HFFc6 (cell line): ENCODE results near the gene FAM174C. TPM values are rescaled to one million over a fixed set of nuclear protein-coding genes. Genes with fewer than 3 reads are reported as not detected.

ENCODE experiments used
- DNase-seq: peaks from one replicate; pipeline ENCODE4 v3.0.0-alpha.2; 2018
- H3K27ac Mint-ChIP-seq: 2 replicates; pipeline ENCODE4 v1.8.0; 2020; ENCODE audit warnings: mild to moderate bottlenecking, mixed read lengths
- H3K27me3 Mint-ChIP-seq: 2 replicates; pipeline ENCODE4 v1.8.0; 2021; ENCODE audit warnings: mild to moderate bottlenecking, moderate library complexity, mixed read lengths; ENCODE audit not compliant: insufficient read depth
- H3K36me3 Mint-ChIP-seq: 2 replicates; pipeline ENCODE4 v1.8.0; 2021; ENCODE audit warnings: low read depth, mixed read lengths
- H3K4me1 Mint-ChIP-seq: 2 replicates; pipeline ENCODE4 v1.8.0; 2020; ENCODE audit warnings: low read depth, mixed read lengths
- H3K4me3 Mint-ChIP-seq: 2 replicates; pipeline ENCODE4 v1.8.0; 2020; ENCODE audit warnings: mild to moderate bottlenecking, moderate library complexity, mixed read lengths
- H3K9me3 Mint-ChIP-seq: 2 replicates; pipeline ENCODE4 v1.8.0; 2020; ENCODE audit warnings: mild to moderate bottlenecking, mixed read lengths
- CTCF ChIP-seq: fragments of 200-600 bp; sonication (generic); IDR thresholded peaks from 2 replicates; pipeline ENCODE4 v1.5.0; 2021; ENCODE audit warnings: antibody characterized with exemption, mild to moderate bottlenecking
- total RNA-seq, 6 experiments: library from RNA; stranded (reverse); fragmentation: NEBNext Ultra II Directional; extraction: Animal tissue kit (Norgen Biotek cat#: 25700); gene quantifications; 2 replicates in 1 of 6; 3 replicates in 5 of 6; pipeline ENCODE4 v1.2.3, GENCODE V29; 2021

Gene FAM174C
- total RNA-seq, 6 experiments from 2014 or later = 54.2 to 77.6 (median 63.8) TPM

GRCh38 chr19:1324249-1324805 is 49.0 kb downstream of the FAM174C start:
- peak overlapping the region; percentile 37; the same call in 1 of the 2 replicates for H3K4me3 Mint-ChIP-seq
- no peak for DNase-seq
- H3K27me3 Mint-ChIP-seq = peaks cover 10% of the 10 kb centered on the region
- no peak for TF ChIP-seq CTCF
- H3K4me1 Mint-ChIP-seq = peaks cover 6% of the 10 kb centered on the region; the same call in 1 of the 2 replicates
- no peaks in the 10 kb centered on the region for H3K9me3 Mint-ChIP-seq
- no peaks in the 10 kb centered on the region for H3K36me3 Mint-ChIP-seq
- H3K27ac Mint-ChIP-seq = no peak overlapping the region

- no peak for TF ChIP-seq CTCF
- Mint-ChIP-seq H3K4me1 (peaks cover 6% of the 10 kb centered on the region; the same call in 1 of the 2 replicates), H3K4me3 (peak overlapping the region; percentile 76), H3K27ac (peak overlapping the region; percentile 82), H3K36me3 (no peaks in the 10 kb centered on the region), H3K9me3 (no peaks in the 10 kb centered on the region), H3K27me3 (peaks cover 9% of the 10 kb centered on the region)
- peak; percentile 56 for DNase-seq
These were observed 49.7 kb downstream of the FAM174C start for GRCh38 chr19:1324806-1325567.

- H3K4me3 Mint-ChIP-seq = peak overlapping the region; percentile 76
- H3K9me3 Mint-ChIP-seq = no peaks in the 10 kb centered on the region
- H3K36me3 Mint-ChIP-seq = no peaks in the 10 kb centered on the region
- peaks cover 8% of the 10 kb centered on the region for H3K27me3 Mint-ChIP-seq
- no peak for TF ChIP-seq CTCF
- peaks cover 6% of the 10 kb centered on the region; the same call in 1 of the 2 replicates for H3K4me1 Mint-ChIP-seq
- no peak for DNase-seq
- H3K27ac Mint-ChIP-seq = peak overlapping the region; percentile 82
These were observed 50.4 kb downstream of the FAM174C start for GRCh38 chr19:1325568-1326294.

GRCh38 chr19:1327125-1327524 is 51.8 kb downstream of the FAM174C start:
- Mint-ChIP-seq H3K4me1 (peaks cover 6% of the 10 kb centered on the region; the same call in 1 of the 2 replicates), H3K27me3 (peaks cover 5% of the 10 kb centered on the region), H3K9me3 (no peaks in the 10 kb centered on the region), H3K36me3 (no peaks in the 10 kb centered on the region), H3K4me3 (no peak overlapping the region), H3K27ac (no peak overlapping the region)
- TF ChIP-seq CTCF = no peak
- DNase-seq = no peak

Other genes starting within 250 kb of the FAM174C start
- 100 to 1,000 TPM; 483 to 579 (median 507) TPM for gene CNN2, start 248.9 kb upstream of the FAM174C start, total RNA-seq
- 1 to 10 TPM; 4.6 to 8.1 (median 6.6) TPM for gene ABCA7, start 235.4 kb upstream of the FAM174C start, total RNA-seq
- under 1 TPM; 0.28 to 0.74 (median 0.60) TPM for gene ARHGAP45, start 208.4 kb upstream of the FAM174C start, total RNA-seq
- 100 to 1,000 TPM; 224 to 289 (median 250) TPM for gene POLR2E, start 180.2 kb upstream of the FAM174C start, total RNA-seq
- gene GPX4, start 171.5 kb upstream of the FAM174C start, total RNA-seq = 100 to 1,000 TPM; 193 to 237 (median 223) TPM
- gene SBNO2, start 101.3 kb upstream of the FAM174C start, total RNA-seq = 10 to 100 TPM; 33.7 to 49.8 (median 41.5) TPM
- 10 to 100 TPM; 52.9 to 59.1 (median 56.7) TPM for gene STK11, start 69.8 kb upstream of the FAM174C start, total RNA-seq
- gene CBARP, start 37.5 kb upstream of the FAM174C start, total RNA-seq = 10 to 100 TPM in 1 of 6 experiments, 1 to 10 TPM in 5; 7.6 to 12.7 (median 8.6) TPM
- gene ATP5F1D, start 33.8 kb upstream of the FAM174C start, total RNA-seq = 100 to 1,000 TPM; 190 to 243 (median 217) TPM
- 10 to 100 TPM; 58.4 to 73.3 (median 67.4) TPM for gene MIDN, start 26.9 kb upstream of the FAM174C start, total RNA-seq
- gene CIRBP, start 6.2 kb upstream of the FAM174C start, total RNA-seq = 100 to 1,000 TPM; 160 to 243 (median 190) TPM
- not detected for gene EFNA2, start 10.3 kb downstream of the FAM174C start, total RNA-seq
- 100 to 1,000 TPM in 2 of 6 experiments, 10 to 100 TPM in 4; 91.9 to 105 (median 97.6) TPM for gene NDUFS7, start 108.4 kb downstream of the FAM174C start, total RNA-seq
- gene GAMT, start 126.0 kb downstream of the FAM174C start, total RNA-seq = 10 to 100 TPM; 55.2 to 71.3 (median 67.7) TPM
- 100 to 1,000 TPM in 4 of 6 experiments, 10 to 100 TPM in 2; 87.2 to 109 (median 103) TPM for gene DAZAP1, start 132.1 kb downstream of the FAM174C start, total RNA-seq
- gene RPS15, start 162.9 kb downstream of the FAM174C start, total RNA-seq = 1,000 to 10,000 TPM; 1,047 to 1,358 (median 1,277) TPM
- gene APC2, start 174.6 kb downstream of the FAM174C start, total RNA-seq = under 1 TPM; 0.18 to 0.47 (median 0.32) TPM
- 10 to 100 TPM; 26.7 to 34.8 (median 29.6) TPM for gene C19orf25, start 203.7 kb downstream of the FAM174C start, total RNA-seq
- 1 to 10 TPM in 3 of 6 experiments, under 1 TPM in 3; 0.34 to 1.2 (median 0.98) TPM for gene PCSK4, start 214.8 kb downstream of the FAM174C start, total RNA-seq
- gene REEP6, start 215.7 kb downstream of the FAM174C start, total RNA-seq = 1 to 10 TPM; 1.7 to 4.6 (median 2.1) TPM
- gene ADAMTSL5, start 237.5 kb downstream of the FAM174C start, total RNA-seq = 10 to 100 TPM; 14.9 to 20.5 (median 16.2) TPM
- 1 to 10 TPM in 1 of 6 experiments, under 1 TPM in 5; 0.26 to 1.3 (median 0.70) TPM for gene PLK5, start 248.5 kb downstream of the FAM174C start, total RNA-seq